Measurements from ENCODE around the gene TNKS1BP1. TPM values are rescaled to one million over a fixed set of nuclear protein-coding genes. Genes with fewer than 3 reads are reported as not detected.

The TNKS1BP1 gene
- total and polyA plus RNA-seq, 9 of the 15 experiments (the other 6 are each of a cell fraction or from before 2014, with no cell fraction given): 1.1 to 47.2 (median 10.9) TPM

- no peak for TF ChIP-seq ELK3 (CRISPR knock-in tag; IDR thresholded peaks at IDR 0.05)
- TF ChIP-seq ATF3 (IDR thresholded peaks at IDR 0.05): 0 out of 2 replicates have a peak, but pooled peaks have one; percentile 9
- no peak for TF ChIP-seq ATF3 (CRISPR knock-in tag; conservative IDR thresholded peaks at IDR 0.05)
- no peak for TF ChIP-seq FOXA3 (CRISPR knock-in tag; conservative IDR thresholded peaks at IDR 0.05 in 1 of 2, IDR thresholded peaks at IDR 0.05 in 1 of 2)
- TF ChIP-seq SREBF2 (CRISPR knock-in tag; IDR thresholded peaks at IDR 0.05): no peak
- peak; percentile 18; the same call in 1 of the 2 replicates for TF ChIP-seq TAL1 (IDR thresholded peaks at IDR 0.05)
- TF ChIP-seq ZNF584 (CRISPR knock-in tag; IDR thresholded peaks at IDR 0.05; ENCODE audit: low read depth): no peak
- 0 out of 2 replicates have a peak, but pooled peaks have one; percentile 23 for TF ChIP-seq CBFA2T2 (conservative IDR thresholded peaks at IDR 0.05)
Measured at GRCh38 chr11:57287884-57288283, 36.9 kb downstream of the TNKS1BP1 start (continued).

Data from K562 (cell line).